SK-N-SH (cell line): ENCODE data around the gene PES1. TPM values are rescaled to one million over a fixed set of nuclear protein-coding genes. Genes with fewer than 3 reads are reported as not detected.

Source experiments
- CHD2 ChIP-seq: fragments of 150-350 bp; IDR thresholded peaks from 2 replicates; pipeline ENCODE4 v1.6.1; 2018; ENCODE audit warnings: low read length; ENCODE audit not compliant: partially characterized antibody
- FOSL2 ChIP-seq: IDR thresholded peaks from 2 replicates; pipeline ENCODE4 v1.4.0; 2012; ENCODE audit warnings: low read depth, mild to moderate bottlenecking, moderate library complexity, borderline replicate concordance
- FOXJ3 ChIP-seq: sonication (generic); formaldehyde crosslinking; IDR thresholded peaks from 2 replicates; pipeline ENCODE4 v1.5.1; 2020; ENCODE audit warnings: mild to moderate bottlenecking, missing genetic modification reagents
- GABPA ChIP-seq: IDR thresholded peaks from 2 replicates; pipeline ENCODE4 v1.4.0; 2012; ENCODE audit warnings: low read depth, mild to moderate bottlenecking
- GATA2 ChIP-seq: sonication (generic); formaldehyde crosslinking; IDR thresholded peaks from 2 replicates; pipeline ENCODE4 v1.5.0; 2020; ENCODE audit warnings: mild to moderate bottlenecking, missing genetic modification reagents
- JUND ChIP-seq: IDR thresholded peaks from 2 replicates; pipeline ENCODE4 v1.4.0; 2012
- NFIC ChIP-seq: IDR thresholded peaks from 2 replicates; pipeline ENCODE4 v1.4.0; 2012; ENCODE audit warnings: borderline replicate concordance
- NRF1 ChIP-seq: IDR thresholded peaks from 2 replicates; pipeline ENCODE4 v1.6.1; 2012; ENCODE audit warnings: low read depth, mild to moderate bottlenecking, low read length
- POLR2AphosphoS5 ChIP-seq: IDR thresholded peaks from 2 replicates; pipeline ENCODE4 v1.6.1; 2012; ENCODE audit warnings: low read depth, low read length
- RCOR1 ChIP-seq: fragments of 150-350 bp; IDR thresholded peaks from 2 replicates; pipeline ENCODE4 v1.6.1; 2017; ENCODE audit warnings: antibody characterized with exemption, low read length
- RFX5 ChIP-seq: IDR thresholded peaks from 2 replicates; pipeline ENCODE4 v1.6.1; 2012; ENCODE audit warnings: mild to moderate bottlenecking, improper control_type of control experiment, low read length
- SIN3A ChIP-seq: IDR thresholded peaks from 2 replicates; pipeline ENCODE4 v1.6.1; 2012; ENCODE audit warnings: low read depth, mild to moderate bottlenecking, low read length, moderate library complexity, borderline replicate concordance
- SMC3 ChIP-seq: IDR thresholded peaks from 2 replicates; pipeline ENCODE4 v1.6.1; 2012; ENCODE audit warnings: low read depth, low read length, improper control_type of control experiment
- TCF12 ChIP-seq: IDR thresholded peaks from 2 replicates; pipeline ENCODE4 v1.4.0; 2012
- TEAD4 ChIP-seq: IDR thresholded peaks from 2 replicates; pipeline ENCODE4 v1.4.0; 2012; ENCODE audit warnings: mild to moderate bottlenecking, borderline replicate concordance; ENCODE audit not compliant: insufficient read depth
- YY1 ChIP-seq: IDR thresholded peaks from 2 replicates; pipeline ENCODE4 v1.4.0; 2012; ENCODE audit warnings: low read depth, mild to moderate bottlenecking
- polyA plus RNA-seq, 3 experiments: library from polyadenylated mRNA; depleted of rRNA; stranded (reverse); fragments of >200 nt; gene quantifications; 2 replicates each; pipeline ENCODE4 v1.2.3, GENCODE V29; 2012
- TF ChIP-seq, protein P1 (sequence below): IDR thresholded peaks from 2 replicates; pipeline ENCODE4 v1.6.1; 2012; ENCODE audit warnings: mild to moderate bottlenecking, low read depth, low read length, moderate library complexity
- TF ChIP-seq, protein P2 (sequence below): IDR thresholded peaks from 2 replicates; pipeline ENCODE4 v1.4.0; 2012; ENCODE audit warnings: low read depth, borderline replicate concordance
- TF ChIP-seq, protein P3 (sequence below): IDR thresholded peaks from 2 replicates; pipeline ENCODE4; 2012
- TF ChIP-seq, protein P4 (sequence below): fragments of 150-350 bp; IDR thresholded peaks from 2 replicates; pipeline ENCODE4 v1.6.1; 2017; ENCODE audit warnings: antibody characterized with exemption, low read length, low read depth, borderline replicate concordance

Gene PES1
- polyA plus RNA-seq, 1 of the 3 experiments (the other 2 are of a cell fraction): 109 TPM

DNA sequence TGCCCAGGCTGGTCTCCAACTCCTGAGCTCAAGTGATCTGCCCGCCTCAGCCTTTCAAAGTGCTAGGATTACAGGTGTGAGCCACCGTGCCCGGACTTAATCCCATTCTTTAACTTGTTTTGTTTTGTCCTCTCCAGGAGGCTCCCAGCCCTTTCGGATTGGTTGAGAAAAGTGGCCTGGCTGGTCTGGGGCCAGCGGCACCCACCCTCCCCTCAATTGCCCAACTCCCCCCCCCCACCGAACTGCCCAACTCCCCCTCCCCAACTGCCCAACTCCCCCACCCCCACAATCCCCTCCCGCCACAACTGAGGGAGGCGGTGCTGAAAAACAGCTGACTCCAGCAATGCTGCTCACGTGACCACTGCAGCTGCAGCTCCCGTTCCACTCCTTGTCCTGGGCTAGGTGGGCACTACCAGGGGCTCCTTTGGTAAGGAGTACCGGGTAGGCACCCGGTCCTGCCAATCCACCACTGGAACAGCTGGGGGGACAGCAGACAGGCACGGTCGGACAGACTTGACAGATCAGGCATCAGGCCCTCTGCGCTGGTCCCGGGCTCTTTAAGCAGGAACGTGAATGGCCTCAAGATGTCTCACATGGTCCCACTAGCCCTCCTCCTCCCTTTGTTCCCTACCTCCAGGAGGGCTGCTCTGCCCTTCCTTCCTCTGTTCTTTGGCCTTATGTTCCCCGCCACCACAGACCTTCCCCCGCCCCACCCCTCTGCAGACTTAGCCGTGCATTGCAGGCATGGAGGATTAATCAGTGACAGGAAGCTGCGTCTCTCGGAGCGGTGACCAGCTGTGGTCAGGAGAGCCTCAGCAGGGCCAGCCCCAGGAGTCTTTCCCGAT is 15.0 kb upstream of the PES1 start, which contains the start of gene TCN2 (continued):
- TF ChIP-seq, protein P1, sequence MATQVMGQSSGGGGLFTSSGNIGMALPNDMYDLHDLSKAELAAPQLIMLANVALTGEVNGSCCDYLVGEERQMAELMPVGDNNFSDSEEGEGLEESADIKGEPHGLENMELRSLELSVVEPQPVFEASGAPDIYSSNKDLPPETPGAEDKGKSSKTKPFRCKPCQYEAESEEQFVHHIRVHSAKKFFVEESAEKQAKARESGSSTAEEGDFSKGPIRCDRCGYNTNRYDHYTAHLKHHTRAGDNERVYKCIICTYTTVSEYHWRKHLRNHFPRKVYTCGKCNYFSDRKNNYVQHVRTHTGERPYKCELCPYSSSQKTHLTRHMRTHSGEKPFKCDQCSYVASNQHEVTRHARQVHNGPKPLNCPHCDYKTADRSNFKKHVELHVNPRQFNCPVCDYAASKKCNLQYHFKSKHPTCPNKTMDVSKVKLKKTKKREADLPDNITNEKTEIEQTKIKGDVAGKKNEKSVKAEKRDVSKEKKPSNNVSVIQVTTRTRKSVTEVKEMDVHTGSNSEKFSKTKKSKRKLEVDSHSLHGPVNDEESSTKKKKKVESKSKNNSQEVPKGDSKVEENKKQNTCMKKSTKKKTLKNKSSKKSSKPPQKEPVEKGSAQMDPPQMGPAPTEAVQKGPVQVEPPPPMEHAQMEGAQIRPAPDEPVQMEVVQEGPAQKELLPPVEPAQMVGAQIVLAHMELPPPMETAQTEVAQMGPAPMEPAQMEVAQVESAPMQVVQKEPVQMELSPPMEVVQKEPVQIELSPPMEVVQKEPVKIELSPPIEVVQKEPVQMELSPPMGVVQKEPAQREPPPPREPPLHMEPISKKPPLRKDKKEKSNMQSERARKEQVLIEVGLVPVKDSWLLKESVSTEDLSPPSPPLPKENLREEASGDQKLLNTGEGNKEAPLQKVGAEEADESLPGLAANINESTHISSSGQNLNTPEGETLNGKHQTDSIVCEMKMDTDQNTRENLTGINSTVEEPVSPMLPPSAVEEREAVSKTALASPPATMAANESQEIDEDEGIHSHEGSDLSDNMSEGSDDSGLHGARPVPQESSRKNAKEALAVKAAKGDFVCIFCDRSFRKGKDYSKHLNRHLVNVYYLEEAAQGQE: 0 out of 2 replicates have a peak, but pooled peaks have one; percentile 29
- TF ChIP-seq FOSL2 (no peak), CHD2 (no peak), RFX5 (no peak), NRF1 (no peak), FOXJ3 (CRISPR knock-in tag) (no peak), GATA2 (CRISPR knock-in tag) (no peak), YY1 (no peak), RCOR1 (no peak), TCF12 (no peak), SIN3A (no peak), TEAD4 (no peak), SMC3 (no peak), NFIC (no peak), JUND (no peak), GABPA (no peak), POLR2AphosphoS5 (peak; percentile 40; the same call in 1 of the 2 replicates)
- TF ChIP-seq, protein P2, sequence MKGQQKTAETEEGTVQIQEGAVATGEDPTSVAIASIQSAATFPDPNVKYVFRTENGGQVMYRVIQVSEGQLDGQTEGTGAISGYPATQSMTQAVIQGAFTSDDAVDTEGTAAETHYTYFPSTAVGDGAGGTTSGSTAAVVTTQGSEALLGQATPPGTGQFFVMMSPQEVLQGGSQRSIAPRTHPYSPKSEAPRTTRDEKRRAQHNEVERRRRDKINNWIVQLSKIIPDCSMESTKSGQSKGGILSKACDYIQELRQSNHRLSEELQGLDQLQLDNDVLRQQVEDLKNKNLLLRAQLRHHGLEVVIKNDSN: peak; percentile 94
- TF ChIP-seq, protein P3, sequence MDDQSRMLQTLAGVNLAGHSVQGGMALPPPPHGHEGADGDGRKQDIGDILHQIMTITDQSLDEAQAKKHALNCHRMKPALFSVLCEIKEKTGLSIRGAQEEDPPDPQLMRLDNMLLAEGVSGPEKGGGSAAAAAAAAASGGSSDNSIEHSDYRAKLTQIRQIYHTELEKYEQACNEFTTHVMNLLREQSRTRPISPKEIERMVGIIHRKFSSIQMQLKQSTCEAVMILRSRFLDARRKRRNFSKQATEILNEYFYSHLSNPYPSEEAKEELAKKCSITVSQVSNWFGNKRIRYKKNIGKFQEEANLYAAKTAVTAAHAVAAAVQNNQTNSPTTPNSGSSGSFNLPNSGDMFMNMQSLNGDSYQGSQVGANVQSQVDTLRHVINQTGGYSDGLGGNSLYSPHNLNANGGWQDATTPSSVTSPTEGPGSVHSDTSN: no peak; the same call in 1 of the 2 replicates
- TF ChIP-seq, protein P4, sequence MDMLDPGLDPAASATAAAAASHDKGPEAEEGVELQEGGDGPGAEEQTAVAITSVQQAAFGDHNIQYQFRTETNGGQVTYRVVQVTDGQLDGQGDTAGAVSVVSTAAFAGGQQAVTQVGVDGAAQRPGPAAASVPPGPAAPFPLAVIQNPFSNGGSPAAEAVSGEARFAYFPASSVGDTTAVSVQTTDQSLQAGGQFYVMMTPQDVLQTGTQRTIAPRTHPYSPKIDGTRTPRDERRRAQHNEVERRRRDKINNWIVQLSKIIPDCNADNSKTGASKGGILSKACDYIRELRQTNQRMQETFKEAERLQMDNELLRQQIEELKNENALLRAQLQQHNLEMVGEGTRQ: no peak; the same call in 1 of the 2 replicates
